ENCODE results near the gene MRGPRF. TPM values are rescaled to one million over a fixed set of nuclear protein-coding genes. Genes with fewer than 3 reads are reported as not detected.

Gene MRGPRF
- polyA plus RNA-seq, 1 experiment, result 24.4 TPM

- DNase-seq (ENCODE audit: low read depth), result no peak
- CTCF ChIA-PET, result interaction anchor here (0.9 to 6.1 kb wide), 2 partner anchors 22 to 28 kb away, joined by 4 to 54 read pairs; partner anchors contain the start of gene MRGPRF
- POLR2A ChIA-PET, result no interaction called here
- H3K27me3 ChIP-seq (ENCODE audit: control insufficient read depth, insufficient read depth, low read length), result no peaks in the 10 kb centered on the region
- TF ChIP-seq CTCF (IDR thresholded peaks at IDR 0.05; ENCODE audit: insufficient read depth, low read depth, low read length), result no peak
- no peak overlapping the region for H3K4me3 ChIP-seq (ENCODE audit: low read depth, low read length)
- no peaks in the 10 kb centered on the region for H3K36me3 ChIP-seq (ENCODE audit: control insufficient read depth, insufficient read depth, low read length)
Observed at GRCh38 chr11:69041516-69041915, 28.5 kb upstream of the MRGPRF start.

DNA sequence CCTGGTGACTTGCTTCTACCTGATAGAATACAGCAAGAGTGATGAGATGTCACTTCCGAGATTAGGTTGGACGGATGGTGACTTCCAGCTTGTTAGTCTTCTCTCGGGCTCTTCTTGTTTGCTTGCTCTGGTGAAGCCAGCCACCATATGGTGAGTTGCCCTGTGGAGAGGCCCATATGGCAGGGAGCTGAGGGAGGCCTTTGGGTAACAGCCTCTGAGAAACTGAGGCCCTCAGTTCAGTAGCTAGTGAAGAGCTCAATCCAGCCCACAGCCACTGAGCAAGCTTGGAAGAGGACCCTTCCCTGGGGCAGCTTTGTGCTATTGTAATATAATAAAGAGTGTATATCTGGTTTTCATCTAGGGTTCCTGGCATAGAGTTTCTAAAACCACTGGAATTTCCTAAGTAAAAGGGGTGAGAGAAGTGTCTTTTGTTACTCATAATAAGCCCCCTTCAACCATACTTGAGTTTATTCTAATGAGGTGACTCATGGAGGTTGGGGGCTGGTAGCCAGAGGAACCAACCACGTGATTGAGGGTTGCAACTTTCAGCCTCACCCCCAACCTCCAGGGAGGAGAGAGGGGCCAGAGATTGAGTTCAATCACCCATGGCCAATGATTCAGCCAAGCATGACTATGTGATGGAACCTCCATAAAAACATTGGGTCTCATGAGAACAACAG lies 27.7 kb upstream of the MRGPRF start:
- CTCF ChIA-PET, result interaction anchor here (0.9 to 6.1 kb wide), 2 partner anchors 28 to 33 kb away, joined by 3 to 54 read pairs; partner anchors contain the start of gene MRGPRF
- peak; percentile 68 for DNase-seq (ENCODE audit: low read depth)
- H3K4me3 ChIP-seq (ENCODE audit: low read depth, low read length), result no peak overlapping the region
- H3K36me3 ChIP-seq (ENCODE audit: control insufficient read depth, insufficient read depth, low read length), result no peaks in the 10 kb centered on the region
- H3K27me3 ChIP-seq (ENCODE audit: control insufficient read depth, insufficient read depth, low read length), result no peaks in the 10 kb centered on the region
- POLR2A ChIA-PET, result no interaction called here
- no peak for TF ChIP-seq CTCF (IDR thresholded peaks at IDR 0.05; ENCODE audit: insufficient read depth, low read depth, low read length)

- DNase-seq (ENCODE audit: low read depth), result no peak
- Histone ChIP-seq H3K36me3 (ENCODE audit: control insufficient read depth, insufficient read depth, low read length) (no peaks in the 10 kb centered on the region), H3K4me3 (ENCODE audit: low read depth, low read length) (no peak overlapping the region), H3K27me3 (ENCODE audit: control insufficient read depth, insufficient read depth, low read length) (no peaks in the 10 kb centered on the region)
- POLR2A ChIA-PET, result no interaction called here
- TF ChIP-seq CTCF (IDR thresholded peaks at IDR 0.05; ENCODE audit: insufficient read depth, low read depth, low read length), result no peak
- CTCF ChIA-PET, result interaction anchor here (6.1 kb wide), 1 partner anchor 27 kb away, joined by 54 read pairs; the partner anchor contains the start of gene MRGPRF
Observed at GRCh38 chr11:69040051-69040450, 27.0 kb upstream of the MRGPRF start.

DNA sequence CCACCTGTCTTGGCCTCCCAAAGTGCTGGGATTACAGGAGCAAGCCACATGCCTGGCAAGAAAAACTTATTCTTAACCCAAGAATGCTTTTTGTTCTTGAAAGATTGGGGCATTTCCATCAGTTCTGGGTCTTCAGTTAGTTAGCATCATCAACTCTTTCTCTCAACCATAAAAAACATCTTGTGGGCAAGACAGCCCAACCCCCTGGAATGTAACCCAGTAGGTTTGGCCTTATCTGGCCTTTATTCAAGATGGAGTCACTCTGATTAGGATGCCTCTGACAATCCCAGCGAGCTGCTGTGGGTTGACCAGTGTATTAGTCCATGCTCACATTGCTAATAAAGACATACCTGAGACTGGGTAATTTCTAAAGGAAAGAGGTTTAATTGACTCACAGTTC lies 26.5 kb upstream of the MRGPRF start:
- Histone ChIP-seq H3K27me3 (ENCODE audit: control insufficient read depth, insufficient read depth, low read length) (no peaks in the 10 kb centered on the region), H3K4me3 (ENCODE audit: low read depth, low read length) (no peak overlapping the region), H3K36me3 (ENCODE audit: control insufficient read depth, insufficient read depth, low read length) (no peaks in the 10 kb centered on the region)
- DNase-seq (ENCODE audit: low read depth), result no peak
- ChIA-PET POLR2A (interaction anchor here (0.6 kb wide), 1 partner anchor 10 kb away, joined by 3 read pairs; no protein-coding TSS in a partner anchor), CTCF (interaction anchor here (6.1 kb wide), 1 partner anchor 26 kb away, joined by 54 read pairs; the partner anchor contains the start of gene MRGPRF)
- no peak for TF ChIP-seq CTCF (IDR thresholded peaks at IDR 0.05; ENCODE audit: insufficient read depth, low read depth, low read length)

- ChIA-PET POLR2A (no interaction called here), CTCF (interaction anchor here (0.9 kb wide), 1 partner anchor 24 kb away, joined by 3 read pairs; no protein-coding TSS in a partner anchor)
- Histone ChIP-seq H3K4me3 (ENCODE audit: low read depth, low read length) (no peak overlapping the region), H3K27me3 (ENCODE audit: control insufficient read depth, insufficient read depth, low read length) (no peaks in the 10 kb centered on the region), H3K36me3 (ENCODE audit: control insufficient read depth, insufficient read depth, low read length) (no peaks in the 10 kb centered on the region)
- no peak for TF ChIP-seq CTCF (IDR thresholded peaks at IDR 0.05; ENCODE audit: insufficient read depth, low read depth, low read length)
- no peak for DNase-seq (ENCODE audit: low read depth)
Observed at GRCh38 chr11:69037544-69037943, 24.5 kb upstream of the MRGPRF start.

Measured in BJ (cell line).